ENCODE data around the gene ART4.

ART4 gene

DNA sequence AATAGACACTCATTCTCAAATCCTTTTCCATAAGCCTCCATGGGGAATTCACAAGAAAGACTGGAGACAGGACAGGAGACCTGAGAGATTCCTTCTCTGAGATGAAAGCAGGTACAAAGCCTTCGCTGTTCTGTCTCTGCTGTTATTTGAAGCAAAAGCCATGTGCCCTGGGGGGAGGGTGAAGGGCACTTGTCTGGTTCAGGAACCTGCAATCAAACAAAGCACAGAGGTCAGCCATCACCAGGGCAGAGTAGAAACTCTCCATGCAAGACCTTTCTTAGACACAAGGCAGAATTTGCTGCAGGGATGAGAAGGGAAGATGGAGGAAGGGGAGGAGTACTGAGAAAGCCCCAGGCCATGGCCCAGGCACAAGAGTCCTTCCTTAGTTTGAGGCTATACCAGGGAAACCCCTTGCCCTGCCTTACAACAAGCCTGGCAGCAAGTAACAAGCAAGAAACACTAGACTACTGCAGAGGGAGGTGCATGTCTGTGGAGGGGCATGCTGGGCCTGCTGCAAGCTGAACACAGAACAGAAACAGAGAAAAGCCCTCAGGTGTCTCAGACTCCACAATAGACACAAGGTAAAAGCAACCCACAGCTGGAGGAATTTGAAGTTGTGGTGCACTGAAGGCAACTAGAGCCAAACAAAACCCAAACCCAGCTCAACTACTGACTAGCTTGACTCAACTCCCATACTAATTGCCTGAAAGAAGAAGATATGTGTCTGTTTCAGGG, 7.8 kb upstream of the ART4 start:
- no peak for DNase-seq

DNA sequence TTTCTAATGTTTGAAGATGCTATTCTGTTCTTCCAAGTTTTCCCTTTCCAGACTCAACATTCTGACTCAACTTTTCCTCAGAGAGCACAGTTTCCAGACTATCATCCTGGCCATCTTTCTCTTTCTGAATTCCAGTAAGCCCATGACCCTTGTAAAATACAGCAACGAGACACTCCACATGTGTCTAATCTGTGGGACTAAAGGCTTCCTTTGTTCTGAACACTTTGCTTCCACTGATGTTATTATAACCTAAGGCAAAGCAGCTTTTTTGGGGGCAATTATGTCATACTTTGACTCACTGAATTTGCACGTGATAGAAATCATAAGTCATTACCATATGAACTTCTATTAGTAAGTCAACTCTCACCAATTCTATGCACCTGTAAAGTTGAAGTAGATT, 6.3 kb upstream of the ART4 start:
- no peak for DNase-seq

DNA sequence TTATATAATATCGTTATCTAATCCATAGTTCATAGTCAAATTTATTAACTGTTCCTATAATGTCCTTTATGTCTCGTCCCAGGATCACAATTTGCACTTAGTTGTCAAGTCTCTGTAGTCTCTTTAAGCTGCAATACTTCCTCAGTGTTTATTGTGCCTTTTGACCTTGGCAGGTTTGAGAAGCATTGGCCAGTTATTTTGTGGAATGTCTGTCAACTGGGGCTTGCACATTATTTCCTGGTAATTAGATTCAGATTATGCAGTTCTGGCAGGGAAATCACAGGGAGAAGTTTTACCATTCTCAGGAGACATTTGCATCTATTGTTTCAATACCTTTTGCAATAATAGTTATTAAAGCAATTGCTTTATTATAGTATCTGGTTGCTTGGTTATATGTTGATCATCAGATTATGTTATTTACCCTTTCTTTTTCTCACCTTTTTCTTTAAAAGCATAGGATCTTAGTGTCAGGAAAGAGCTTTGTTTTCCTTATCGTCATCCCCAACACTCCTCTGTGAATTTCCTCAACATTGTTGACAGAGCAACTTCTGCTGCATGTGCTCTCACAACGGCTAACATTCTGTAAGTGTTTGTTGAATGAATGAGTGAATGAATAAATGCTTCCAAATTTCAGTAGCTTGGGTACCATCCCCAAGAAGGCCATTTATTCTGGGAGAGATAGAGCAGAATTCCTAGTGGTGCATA, 3.7 kb upstream of the ART4 start:
- DNase-seq = no peak

DNA sequence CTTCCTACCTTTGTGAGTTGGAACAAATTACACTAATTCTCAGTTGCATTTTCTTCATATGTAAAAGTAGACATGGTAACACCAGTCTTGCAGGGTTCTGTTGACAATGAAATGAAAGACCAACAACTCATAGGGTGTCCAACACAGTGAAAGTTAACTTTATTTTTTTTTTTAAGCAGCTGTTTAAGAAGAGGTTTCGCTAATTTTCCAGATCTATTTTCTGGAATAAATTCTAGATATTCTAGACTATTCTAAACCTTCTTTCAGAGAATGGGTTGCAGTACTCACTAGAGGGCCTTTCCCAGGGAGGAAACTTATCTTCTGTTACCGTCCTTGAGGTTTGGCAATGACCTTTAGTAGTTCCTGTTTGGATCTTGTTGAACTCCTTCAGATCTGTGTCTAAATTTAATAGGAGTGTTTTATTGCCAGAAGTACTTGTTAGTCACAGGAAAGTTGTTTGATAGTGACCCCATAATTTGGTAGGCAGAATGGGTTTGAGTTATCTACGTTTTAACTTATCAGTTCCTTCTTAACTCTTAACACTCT, 2.8 kb upstream of the ART4 start:
- DNase-seq = no peak

DNA sequence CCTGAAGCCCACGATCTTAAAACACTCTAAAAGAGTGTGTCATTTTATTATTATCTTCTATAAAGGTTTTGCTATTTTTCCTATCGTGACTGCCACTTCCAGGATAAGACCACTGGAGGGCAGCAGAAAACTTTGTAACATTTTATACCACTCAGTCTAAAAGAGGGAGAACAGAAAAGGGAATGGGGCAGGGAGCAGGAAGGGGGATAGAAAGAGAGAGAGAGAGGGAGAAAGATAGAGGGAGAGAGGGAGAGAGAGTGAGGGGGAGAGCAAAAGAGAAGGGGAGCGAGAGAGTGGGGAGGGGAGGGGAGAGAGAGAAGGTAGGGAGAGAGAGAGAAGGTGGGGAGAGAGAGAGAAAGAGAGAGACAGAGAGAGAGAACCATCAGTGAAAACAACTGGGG, 2.0 kb upstream of the ART4 start:
- DNase-seq = no peak

DNA sequence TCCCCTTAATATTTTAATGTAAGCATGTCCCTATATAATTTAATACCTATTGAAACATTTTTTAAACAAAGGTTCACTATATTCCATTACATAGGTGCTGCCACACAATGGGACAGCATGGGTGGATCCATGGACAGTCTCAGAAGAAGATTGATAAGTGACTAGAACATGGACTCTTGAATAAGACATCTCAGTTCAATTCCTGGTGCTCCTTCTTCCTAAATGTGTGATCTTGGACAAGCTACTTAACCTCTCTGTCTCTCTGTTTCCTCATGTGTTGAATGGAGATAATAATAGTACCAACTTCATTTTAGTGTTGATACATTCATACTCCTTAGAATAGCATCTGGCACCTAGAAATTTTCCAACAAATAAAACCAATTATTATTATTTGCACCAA, 1.1 kb upstream of the ART4 start:
- DNase-seq = no peak

DNA sequence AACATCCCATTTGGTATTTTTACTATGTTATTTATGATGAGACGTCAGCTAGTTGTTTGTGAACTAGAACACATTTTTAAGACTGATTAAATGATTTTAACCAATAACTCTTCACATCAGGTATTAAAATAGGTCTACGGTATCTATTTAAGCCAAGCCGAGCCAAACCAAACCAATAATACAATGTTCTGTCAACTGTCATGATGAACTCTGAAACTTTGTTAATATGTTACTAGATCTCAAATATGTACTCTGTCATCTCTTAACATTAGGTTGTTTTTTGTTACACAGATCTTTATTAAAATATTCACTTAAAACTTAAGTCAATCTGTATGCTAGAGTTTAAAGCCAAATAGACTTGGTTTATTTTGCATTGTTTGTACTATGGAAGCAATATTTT, 1.0 kb downstream of the ART4 start:
- DNase-seq = no peak

DNA sequence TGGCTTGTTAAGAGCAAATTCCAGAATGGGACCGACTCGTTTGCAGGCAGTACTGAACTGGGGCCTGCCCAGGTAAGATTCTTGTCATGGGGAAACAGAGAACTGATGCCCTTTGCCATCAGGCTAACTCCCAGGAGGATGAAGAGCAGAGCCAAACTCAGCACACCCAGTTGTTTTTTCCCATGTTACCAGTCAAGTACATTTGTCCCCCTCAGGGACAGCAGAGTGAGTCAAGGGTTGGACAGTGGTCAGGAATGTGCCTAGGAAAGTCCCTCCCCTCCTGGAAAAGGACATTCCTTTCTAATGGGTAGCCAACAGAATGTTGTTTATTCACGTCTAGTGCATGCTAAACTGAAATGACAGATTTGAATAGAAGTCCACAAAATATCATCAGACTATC, 1.6 kb downstream of the ART4 start:
- no peak for DNase-seq

DNA sequence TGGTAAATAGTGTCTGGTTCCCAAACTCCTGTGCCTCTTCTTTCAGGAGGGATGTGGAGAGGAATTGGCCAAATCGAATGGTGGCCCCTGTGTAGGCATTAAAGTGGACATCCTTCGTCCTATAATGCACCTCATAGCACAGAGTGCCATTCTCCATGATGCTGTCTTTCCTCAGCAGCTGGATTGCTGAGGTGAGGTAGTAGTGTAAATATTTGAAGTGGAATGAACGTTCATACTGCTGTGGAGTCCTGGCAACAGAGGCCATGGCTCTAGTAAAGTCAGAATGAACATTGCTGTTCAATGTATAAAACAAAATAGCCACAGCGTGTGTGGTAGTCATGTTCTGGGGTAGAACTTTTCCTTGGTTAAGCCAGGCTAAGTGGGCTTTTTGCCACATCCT, 2.7 kb downstream of the ART4 start:
- DNase-seq = no peak

DNA sequence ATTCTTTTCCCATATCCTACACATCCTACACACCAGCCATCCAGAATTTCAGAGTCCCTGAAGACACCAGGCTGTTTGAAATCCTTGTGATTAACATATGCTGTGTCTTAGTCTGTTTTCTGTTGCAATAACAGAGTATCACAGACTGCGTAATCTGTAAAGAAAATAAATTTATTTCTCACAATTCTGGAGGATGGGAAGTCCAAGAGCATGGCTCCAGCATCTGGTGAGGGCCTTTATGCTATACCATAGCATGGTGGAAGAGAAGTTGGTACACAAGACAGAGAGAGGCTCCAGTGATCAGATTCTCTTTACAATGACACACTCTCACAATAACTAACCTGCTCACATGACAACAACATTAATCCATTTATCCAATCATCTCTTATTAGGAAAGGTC, 4.1 kb downstream of the ART4 start:
- no peak for DNase-seq

DNA sequence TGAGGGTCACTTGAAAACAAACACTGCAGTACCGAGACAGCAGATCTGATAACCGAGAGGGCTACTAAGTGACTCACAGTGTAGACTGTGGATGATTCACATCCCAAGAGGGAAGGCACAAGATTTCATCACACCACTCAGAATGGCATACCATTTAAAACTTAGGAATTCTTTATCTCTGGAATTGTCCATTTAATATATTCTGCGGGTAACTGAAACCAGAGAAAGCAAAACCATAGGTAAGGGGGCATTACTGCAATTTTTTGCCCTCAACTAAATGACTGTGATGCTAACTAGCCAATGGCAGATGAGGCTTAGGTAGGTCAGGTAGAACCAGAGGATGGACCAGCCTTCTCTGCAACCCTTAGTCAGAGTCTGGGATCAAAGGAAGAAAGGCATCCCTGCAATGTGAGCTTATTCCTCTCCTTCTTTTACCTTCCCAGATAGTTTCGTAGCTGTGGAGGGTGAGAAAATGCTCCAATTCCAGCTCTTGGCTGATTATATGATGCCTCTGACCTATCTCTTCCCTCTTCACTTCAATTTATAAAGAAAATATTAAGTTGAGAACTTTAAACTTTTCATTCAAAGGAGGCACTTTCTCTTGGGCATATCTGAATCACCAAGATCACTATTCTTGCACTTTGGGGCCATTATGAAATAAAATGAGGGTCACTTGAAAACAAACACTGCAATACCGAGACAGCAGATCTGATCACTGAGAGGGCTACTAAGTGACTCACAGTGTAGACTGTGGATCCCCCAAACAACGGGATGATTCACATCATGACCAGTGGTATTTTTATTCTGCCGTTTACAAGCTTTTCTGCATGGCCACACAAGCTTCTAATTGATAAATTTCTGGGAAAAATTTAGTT, 6.8 kb downstream of the ART4 start:
- no peak for DNase-seq

DNA sequence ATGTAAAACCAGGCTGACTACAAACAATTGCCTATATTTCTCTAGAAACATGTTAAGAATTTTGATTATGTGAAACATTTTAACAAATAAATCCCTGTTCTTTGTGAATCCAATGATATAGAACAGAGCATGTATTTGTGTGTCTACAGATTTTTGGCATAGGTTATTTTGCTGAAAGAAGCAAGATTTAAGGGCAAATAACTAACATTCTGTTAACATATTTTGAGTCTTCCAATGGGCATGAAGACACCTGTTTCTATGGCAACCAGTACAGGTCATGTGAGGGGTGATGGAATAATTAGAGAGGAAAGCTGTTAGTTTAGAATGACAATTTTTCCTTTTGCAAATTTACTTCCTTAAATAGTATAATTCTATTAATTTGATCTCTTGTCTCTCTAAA, 8.8 kb downstream of the ART4 start:
- DNase-seq = no peak

DNA sequence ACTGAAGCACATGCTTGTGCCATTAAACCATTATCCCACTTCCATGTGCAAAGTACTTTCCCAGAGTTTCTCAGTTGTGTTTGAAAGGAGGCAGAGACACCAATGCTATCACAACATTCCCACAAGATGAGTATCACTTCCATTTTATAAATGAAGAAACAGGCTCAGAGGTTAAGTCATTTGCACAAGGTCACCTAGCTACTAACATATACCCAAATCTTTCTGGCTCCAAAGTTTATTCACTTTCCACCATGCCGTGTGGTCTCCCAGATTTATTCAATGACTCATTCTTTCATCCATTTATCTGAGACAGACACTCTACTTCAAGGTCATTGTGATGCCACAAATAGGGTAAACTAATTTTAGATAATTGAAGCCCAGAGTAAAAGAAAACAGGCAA, 9.4 kb downstream of the ART4 start:
- DNase-seq = no peak

DNA sequence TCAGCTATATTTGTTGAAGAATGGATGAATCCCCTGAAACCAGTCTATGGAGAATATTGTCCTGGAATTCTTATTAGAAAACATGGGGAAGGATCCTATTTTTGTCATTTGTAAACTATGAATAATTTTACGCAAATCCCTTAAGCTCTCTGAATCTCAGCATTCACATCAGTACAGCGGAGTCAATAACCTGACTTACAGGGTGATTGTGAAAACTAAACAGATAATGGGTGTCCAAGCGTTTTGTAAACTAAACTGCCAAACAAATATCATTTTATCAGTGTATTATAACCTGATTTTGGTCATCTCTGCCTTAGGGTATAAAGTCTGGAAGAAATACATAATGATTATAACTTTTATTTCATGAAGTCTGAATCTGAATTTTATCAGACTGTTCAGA, 10.0 kb downstream of the ART4 start:
- DNase-seq = no peak

DNA sequence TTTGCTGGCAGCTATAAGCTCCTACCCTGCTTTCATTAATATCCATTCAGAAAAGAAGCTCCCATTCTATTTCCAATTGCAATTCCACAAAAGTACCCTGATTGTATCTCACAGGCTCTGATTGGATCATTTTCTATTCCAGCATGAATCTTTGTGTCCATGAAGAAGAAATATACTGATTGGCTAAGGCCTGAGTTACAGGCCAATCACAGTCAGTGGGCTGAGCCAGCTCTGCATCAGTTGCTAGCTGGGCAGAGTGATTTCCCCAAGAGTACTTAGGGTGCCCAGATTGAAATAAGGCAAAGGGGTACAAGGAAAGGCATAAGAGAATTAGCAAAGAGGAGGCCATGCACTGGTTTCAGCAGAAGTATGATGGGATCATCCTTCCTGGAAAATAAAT, 14.4 kb downstream of the ART4 start:
- no peak for DNase-seq

DNA sequence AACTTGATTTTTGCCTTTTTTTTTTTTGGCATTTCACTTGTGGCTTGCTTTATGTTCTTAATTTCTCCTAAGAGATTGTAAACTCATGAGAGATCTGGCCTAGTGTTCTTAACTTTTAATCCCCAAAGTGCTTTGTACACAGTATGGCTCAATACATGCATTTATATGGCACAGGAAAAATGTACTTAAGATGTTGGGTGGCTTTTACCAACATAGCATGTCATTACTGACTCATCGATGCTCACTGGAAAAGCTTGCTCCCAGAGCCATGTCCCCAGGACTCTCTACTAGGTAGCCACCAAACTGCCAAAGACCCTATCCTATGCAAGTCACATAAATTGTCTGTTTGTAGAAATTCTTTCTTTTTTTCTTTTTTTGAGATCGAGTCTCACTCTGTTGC, 16.3 kb downstream of the ART4 start:
- no peak for DNase-seq

DNA sequence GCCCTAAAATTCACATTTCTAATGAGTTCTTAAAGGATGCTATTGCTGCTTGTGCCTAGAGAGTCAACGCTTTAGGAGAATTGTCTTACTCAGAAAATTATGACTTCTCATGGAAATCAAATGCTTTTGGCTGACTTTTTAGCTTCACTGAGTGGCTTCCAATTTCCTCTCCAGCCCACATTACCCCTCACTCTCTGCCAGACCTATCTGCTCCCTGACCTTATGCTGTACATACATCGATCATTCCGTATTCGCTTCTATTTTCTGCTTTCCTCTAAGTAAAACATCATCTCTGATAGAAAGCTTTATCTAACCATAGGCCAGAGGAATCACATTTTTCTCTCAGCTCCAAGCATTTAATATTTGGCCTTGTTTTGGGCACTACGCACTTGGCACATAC, 16.8 kb downstream of the ART4 start:
- DNase-seq = no peak

DNA sequence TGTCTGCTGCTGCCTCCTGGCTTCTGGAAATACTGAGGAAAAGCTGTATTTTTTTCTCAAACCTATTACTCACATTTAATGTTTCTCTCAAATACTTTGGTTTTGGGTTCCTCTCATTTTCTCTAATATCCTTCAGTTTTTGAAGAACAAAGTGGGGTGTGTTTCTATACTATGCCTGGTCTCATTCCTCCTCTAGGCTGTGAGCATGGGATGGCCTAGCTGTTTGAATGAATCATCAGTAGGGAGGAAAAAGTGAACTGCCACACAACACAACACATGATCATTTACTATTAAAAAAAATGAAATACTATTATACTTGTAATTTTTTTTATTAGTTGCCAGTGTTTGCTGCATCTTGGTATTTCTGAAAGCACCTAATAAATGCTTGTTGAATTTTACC, 18.1 kb downstream of the ART4 start:
- DNase-seq = no peak

DNA sequence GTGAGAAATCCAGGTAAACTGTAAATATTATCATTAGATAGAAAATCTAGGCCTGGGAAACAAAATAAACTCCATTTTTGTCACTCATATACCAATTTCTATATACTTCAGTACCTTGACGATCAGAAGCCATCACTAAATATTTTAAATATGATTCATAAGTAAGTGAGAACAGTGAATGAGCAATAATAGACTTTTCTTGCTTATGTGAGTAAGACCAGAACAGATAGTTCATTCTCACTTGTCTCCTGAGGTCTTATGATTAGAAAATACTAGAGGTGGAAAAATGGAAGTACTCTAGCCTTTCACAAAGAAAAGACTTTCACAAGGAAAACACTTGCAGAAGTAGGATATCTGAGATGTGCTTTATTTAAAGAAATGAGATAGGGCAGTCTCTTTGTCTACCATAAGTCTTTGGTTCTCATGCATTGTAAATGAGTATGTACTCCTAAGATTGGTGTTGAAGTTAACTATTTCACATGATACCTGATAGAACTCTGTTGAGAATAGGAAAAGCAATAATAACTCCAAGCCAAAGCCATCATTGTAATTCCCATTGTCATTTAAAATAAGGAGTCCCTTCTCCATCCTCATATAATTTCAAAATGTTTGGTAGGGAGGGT, 19.2 kb downstream of the ART4 start:
- DNase-seq = no peak

DNA sequence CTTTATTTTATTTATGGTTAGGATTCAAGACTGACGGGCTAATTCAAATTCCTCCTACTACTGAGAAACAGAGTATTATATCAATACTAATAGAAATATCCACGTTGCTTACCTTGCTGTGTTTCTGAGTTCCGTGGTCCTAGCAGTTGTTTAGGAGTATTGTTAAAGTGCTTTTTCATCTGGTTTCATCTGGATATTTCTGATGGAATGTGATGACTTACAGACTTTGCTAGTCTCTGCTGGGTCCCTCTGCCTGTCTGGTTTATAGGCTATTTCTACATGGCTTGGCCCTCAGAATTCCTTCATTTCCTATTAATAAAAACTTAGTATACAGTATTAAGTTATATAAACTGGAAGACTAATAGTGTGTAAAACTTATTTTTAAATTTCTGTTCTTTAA, 29.3 kb downstream of the ART4 start, which contains the start of gene SMCO3:
Gene SMCO3, minus strand, starts transcription at position 169 of the 400 bp plus-strand sequence. CDS start 7,502 bp downstream, outside the sequence.
- no peak for DNase-seq

DNA sequence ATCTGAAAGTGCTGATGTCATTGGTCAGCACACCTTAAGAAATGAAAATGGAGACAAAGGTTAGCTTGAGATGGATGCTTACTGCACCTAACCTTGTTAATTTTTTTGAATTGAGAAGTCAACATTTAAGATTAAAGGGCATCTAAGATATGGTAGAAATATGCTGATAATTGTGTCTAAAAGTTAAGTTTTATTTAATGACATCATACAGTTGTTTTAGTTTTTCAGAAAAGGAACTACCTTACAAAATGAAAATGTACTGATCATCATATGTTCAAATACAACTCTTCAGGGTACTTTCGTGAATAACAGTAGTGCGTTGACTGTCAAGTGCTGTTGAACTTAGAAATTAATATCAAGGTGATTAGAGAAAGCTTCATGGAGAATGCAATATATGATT, 31.8 kb downstream of the ART4 start:
- no peak for DNase-seq

DNA sequence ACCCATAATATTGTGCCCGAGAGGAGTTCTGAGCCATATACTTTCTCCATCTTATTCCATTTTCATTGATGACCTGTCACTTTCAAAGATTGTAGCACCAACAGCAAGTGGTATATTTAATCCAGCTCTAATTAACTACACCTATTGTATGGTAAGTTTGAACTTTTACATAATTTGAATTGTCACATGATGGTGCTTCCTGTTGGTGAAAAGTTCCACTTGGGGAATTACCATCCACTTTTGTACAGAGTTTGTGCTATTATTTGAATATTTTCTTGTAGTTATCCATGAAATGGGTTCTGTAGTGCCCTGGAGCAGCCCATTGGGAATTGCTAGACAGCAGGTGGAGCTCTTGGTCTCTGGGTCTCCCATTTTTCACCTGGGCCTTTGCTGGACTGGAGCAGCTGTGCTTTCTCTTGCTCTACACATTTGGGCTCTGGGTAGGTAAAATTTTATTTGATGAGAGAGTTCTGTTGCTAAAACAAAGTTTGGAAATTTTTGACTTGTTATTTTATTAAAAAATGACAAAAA, 32.3 kb downstream of the ART4 start:
- no peak for DNase-seq

Measured in KG1 (cell line).